ENCODE results near the gene ITFG2. TPM values are rescaled to one million over a fixed set of nuclear protein-coding genes. Genes with fewer than 3 reads are reported as not detected.

The ITFG2 gene
- total and polyA plus RNA-seq, 9 of the 15 experiments (the other 6 are each of a cell fraction or from before 2014, with no cell fraction given): 15.0 to 22.8 (median 19.4) TPM

DNA sequence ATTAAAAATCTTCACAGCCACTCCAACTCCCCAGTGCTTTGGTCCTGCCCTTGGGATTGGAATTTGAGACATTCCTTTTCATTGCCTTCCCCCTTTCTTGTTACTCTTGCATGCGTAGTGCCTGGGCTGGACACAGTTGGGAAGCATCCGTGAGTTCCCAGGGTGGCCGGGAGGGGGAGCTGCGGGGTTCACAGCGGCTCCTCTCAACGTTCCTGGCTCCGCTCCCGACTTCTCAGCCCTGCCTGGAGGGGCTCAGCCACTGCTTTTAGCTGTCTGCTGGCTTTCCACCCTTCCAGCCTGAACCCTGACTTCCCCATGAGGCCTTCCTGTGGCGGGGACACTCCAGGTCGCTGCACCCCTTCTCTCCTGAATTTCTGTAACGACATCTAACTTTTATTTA is 41.2 kb downstream of the ITFG2 start (continued):
- TF ChIP-seq, protein P1, sequence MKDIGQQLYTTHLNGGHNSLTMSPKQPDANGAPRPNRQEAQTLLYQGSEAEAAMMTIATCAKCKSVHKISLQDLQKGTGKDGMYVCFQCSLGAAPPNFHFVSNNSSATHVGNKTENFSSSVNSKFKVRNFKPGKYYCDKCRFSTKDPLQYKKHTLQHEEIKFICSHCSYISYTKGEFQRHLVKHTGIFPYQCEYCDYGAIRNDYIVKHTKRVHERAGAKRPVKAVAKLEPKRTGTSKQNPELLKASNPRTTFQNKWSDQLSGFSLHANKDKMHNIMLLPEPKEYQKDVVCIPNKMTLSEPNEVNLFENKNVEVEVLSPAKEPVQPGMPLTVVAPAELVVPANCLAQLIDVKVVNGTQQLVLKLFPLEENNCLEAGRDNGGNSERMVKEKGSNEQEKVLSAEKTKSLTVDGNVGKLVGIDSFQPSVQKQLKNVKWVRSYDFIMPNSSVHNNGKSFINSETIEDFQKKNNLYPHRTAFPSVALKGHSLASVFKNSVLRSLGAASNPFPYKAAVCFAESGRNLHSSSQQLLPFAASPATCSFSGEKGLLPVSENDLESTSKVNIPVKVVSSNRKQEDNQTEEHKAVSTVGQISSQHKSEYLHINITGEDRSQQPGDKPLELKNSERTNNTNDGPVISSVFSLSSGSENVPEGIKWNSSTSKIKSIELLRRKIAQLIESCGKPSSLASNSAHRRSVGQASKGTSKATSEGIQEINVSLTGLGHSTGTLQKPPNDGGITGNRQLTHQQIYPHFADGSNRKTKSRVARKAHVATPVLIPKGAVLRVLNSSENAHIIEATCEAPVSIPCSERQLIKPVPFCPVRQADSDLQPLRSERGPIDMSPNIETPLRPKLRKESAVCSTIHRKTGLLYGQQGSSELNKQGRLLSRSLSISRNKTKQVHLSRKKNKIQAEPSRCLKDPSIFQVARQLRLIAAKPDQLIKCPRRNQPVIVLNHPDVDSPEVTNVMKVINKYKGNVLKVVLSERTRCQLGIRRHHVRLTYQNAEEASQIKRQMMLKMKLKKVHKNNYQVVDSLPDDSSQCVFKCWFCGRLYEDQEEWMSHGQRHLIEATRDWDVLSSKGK (CRISPR knock-in tag; IDR thresholded peaks at IDR 0.05): no peak
- peak; percentile 60 for TF ChIP-seq SMC3 (conservative IDR thresholded peaks at IDR 0.05; ENCODE audit: insufficient read depth, low read depth, low read length)

DNA sequence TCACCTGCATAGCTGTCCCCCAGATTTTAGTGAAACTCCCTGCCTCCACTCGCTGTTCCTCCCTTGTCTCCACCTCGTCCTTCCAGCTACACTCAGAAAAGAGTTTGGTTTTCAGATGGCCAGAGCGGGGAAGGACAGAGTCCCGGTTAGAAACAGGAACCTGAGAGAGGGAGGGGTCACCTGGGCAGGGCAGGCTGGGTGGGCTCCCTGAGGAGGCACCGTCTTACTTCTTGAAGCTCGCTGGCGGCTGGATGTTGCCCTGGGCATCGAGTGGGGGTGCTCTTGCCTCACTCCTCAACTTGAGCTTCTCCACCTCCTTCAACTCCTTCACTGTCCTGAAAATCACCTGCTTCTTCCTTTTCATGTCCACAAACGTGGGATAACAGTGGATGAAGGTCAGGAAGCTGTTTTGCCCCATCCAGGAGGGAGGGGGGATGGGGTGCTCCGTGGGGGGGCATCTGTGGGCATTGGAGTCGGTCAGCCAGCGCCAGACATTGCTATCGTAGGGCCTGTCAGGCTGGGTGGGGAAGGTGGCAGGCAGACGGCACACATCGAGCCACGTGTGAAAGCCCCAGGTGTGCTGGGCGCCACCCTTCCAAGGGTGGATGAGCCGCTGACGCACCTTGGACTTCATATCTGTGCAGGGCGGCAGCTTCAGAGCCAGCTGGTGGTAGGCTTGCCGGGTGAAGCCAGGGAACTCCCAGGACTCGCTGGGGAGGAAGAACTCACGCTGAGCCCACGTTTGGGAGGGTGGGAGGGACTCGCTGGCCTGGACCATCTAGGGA is 42.4 kb downstream of the ITFG2 start:
- intact Hi-C loops (cut with micrococcal nuclease): no loop called here
- DNase-seq (ENCODE audit: extremely low read depth in 1 of 4, low spot score in 3 of 4) (no peak), FAIRE-seq (no peak), ATAC-seq (no peak)
- no peak overlapping the region for H3K27ac ChIP-seq (ENCODE audit: extremely low read depth, low read depth, low read length)
- BruUV-seq (replicated peaks): no TSS peak
- H3K9ac ChIP-seq (ENCODE audit: insufficient read depth in 1 of 2, low read depth in 2 of 2, low read length in 2 of 2): no peak overlapping the region
- no peaks in the 10 kb centered on the region for H3K9me1 ChIP-seq (ENCODE audit: control insufficient read depth, insufficient read depth, low read length)
- H3K4me3 ChIP-seq: no peak overlapping the region
- no peaks in the 10 kb centered on the region for H3K79me2 ChIP-seq (ENCODE audit: control insufficient read depth, insufficient read depth, low read length)
- H4K20me1 ChIP-seq (replicated peaks; ENCODE audit: control insufficient read depth, insufficient read depth, low read length): no peaks in the 10 kb centered on the region
- H3K36me3 ChIP-seq (ENCODE audit: control insufficient read depth, insufficient read depth, low read length): peaks cover 22% of the 10 kb centered on the region; the same call in 1 of the 3 replicates
- no peak overlapping the region for H2AFZ ChIP-seq (ENCODE audit: low read depth, low read length)
- ChIA-PET POLR2A (interaction anchor here (0.6 to 0.8 kb wide), 4 partner anchors 10 to 191 kb away, joined by 3 to 4 read pairs (median 3); partner anchors contain the start of genes FOXM1 and RHNO1), CTCF (ENCODE audit: low intra/inter-chr PET ratio) (no interaction called here)
- no peaks in the 10 kb centered on the region for H3K9me3 ChIP-seq (replicated peaks; ENCODE audit: control insufficient read depth, insufficient read depth, low read depth, low read length)
- in situ Hi-C loops (cut with MboI): no loop called here
- WGBS (ENCODE audit: insufficient coverage, low coverage, missing lambda C conversion rate): 61% methylated on average over 9 of the region's 25 CpGs
- H3K27me3 ChIP-seq (ENCODE audit: control insufficient read depth in 2 of 2, insufficient read depth in 2 of 2, low read length in 2 of 2): no peaks in the 10 kb centered on the region
- no peak overlapping the region for H3K4me2 ChIP-seq (ENCODE audit: insufficient read depth, low read length)
- peaks cover 0 to 4% of the 10 kb centered on the region in 2 experiments; a peak in 1 of 5 replicates for H3K4me1 ChIP-seq (replicated peaks in 1 of 2; ENCODE audit: control insufficient read depth in 2 of 2, insufficient read depth in 2 of 2, low read length in 2 of 2)
- no peak for TF ChIP-seq ZNF384 (IDR thresholded peaks at IDR 0.05; ENCODE audit: low read depth, low read length)
- TF ChIP-seq, protein P2, sequence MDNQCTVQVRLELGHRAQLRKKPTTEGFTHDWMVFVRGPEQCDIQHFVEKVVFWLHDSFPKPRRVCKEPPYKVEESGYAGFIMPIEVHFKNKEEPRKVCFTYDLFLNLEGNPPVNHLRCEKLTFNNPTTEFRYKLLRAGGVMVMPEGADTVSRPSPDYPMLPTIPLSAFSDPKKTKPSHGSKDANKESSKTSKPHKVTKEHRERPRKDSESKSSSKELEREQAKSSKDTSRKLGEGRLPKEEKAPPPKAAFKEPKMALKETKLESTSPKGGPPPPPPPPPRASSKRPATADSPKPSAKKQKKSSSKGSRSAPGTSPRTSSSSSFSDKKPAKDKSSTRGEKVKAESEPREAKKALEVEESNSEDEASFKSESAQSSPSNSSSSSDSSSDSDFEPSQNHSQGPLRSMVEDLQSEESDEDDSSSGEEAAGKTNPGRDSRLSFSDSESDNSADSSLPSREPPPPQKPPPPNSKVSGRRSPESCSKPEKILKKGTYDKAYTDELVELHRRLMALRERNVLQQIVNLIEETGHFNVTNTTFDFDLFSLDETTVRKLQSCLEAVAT (IDR thresholded peaks at IDR 0.05): no peak
- no peak for TF ChIP-seq SMAD2 (IDR thresholded peaks at IDR 0.05; ENCODE audit: low read depth, low read length)
- TF ChIP-seq CEBPG (CRISPR knock-in tag; IDR thresholded peaks at IDR 0.05): no peak
- TF ChIP-seq CEBPG (tag; conservative IDR thresholded peaks at IDR 0.05 in 1 of 2, IDR thresholded peaks at IDR 0.05 in 1 of 2): no peak
- TF ChIP-seq, protein P3, sequence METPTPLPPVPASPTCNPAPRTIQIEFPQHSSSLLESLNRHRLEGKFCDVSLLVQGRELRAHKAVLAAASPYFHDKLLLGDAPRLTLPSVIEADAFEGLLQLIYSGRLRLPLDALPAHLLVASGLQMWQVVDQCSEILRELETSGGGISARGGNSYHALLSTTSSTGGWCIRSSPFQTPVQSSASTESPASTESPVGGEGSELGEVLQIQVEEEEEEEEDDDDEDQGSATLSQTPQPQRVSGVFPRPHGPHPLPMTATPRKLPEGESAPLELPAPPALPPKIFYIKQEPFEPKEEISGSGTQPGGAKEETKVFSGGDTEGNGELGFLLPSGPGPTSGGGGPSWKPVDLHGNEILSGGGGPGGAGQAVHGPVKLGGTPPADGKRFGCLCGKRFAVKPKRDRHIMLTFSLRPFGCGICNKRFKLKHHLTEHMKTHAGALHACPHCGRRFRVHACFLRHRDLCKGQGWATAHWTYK (CRISPR knock-in tag; IDR thresholded peaks at IDR 0.05): no peak
- TF ChIP-seq CCNT2 (IDR thresholded peaks at IDR 0.05; ENCODE audit: borderline replicate concordance, extremely low read depth, insufficient read length, low read depth, low read length): no peak
- no peak for TF ChIP-seq ZKSCAN3 (CRISPR knock-in tag; IDR thresholded peaks at IDR 0.05)
- TF ChIP-seq FOXA1 (IDR thresholded peaks at IDR 0.05; ENCODE audit: borderline replicate concordance): no peak
- TF ChIP-seq POLR3A (IDR thresholded peaks at IDR 0.05; ENCODE audit: borderline replicate concordance, extremely low read depth, insufficient read depth, insufficient read length): no peak
- no peak for TF ChIP-seq KAT2B (IDR thresholded peaks at IDR 0.05; ENCODE audit: low read depth, low read length)

Measured in K562 (cell line).